K562 (cell line): ENCODE results near the gene JAG2.

ENCODE experiments used
- POLR3A ChIP-seq: IDR thresholded peaks from 2 replicates; pipeline ENCODE4 v1.6.1; 2011; ENCODE audit warnings: borderline replicate concordance, mild to moderate bottlenecking, moderate library complexity; ENCODE audit not compliant: insufficient read length, insufficient read depth; ENCODE audit errors: extremely low read depth
- SIN3A ChIP-seq, 2 experiments: fragments of 150-350 bp in 1 of 2; IDR thresholded peaks; 2 replicates each; pipeline ENCODE4 v1.6.1; 2011 to 2016; ENCODE audit warnings: borderline replicate concordance in 2 of 2, low read depth in 2 of 2, low read length in 2 of 2, mild to moderate bottlenecking in 2 of 2, moderate library complexity in 2 of 2; ENCODE audit not compliant: control insufficient read depth in 1 of 2
- ZNF445 ChIP-seq: fragments of 250-450 bp; sonication (Bioruptor Pico); IDR thresholded peaks from 2 replicates; pipeline ENCODE4 v1.4.0; 2020; ENCODE audit warnings: low read depth, mild to moderate bottlenecking, moderate library complexity
- ZNF76 ChIP-seq: fragments of 250-450 bp; sonication (Bioruptor Pico); IDR thresholded peaks from 2 replicates; pipeline ENCODE4 v1.4.0; 2020; ENCODE audit warnings: mild to moderate bottlenecking, moderate library complexity, borderline replicate concordance
- TF ChIP-seq, protein P1 (sequence below), 3 experiments: IDR thresholded peaks in 2 of 3; conservative IDR thresholded peaks in 1 of 3; 2 replicates each; pipeline ENCODE4 v1.5.1; 2011 to 2012; ENCODE audit warnings: low read length in 3 of 3, mild to moderate bottlenecking in 3 of 3, control low read depth in 2 of 3, improper control_type of control experiment in 1 of 3, inconsistent platforms in 1 of 3, low read depth in 1 of 3, mixed read lengths in 1 of 3, moderate library complexity in 1 of 3; ENCODE audit not compliant: insufficient read depth in 2 of 3
- TF ChIP-seq, protein P2 (sequence below): fragments of 450-650 bp; conservative IDR thresholded peaks from 2 replicates; pipeline ENCODE4 v1.6.1; 2016; ENCODE audit warnings: missing genetic modification characterization, low read depth, mild to moderate bottlenecking, control low read depth, missing compliant biosample characterization
- TF ChIP-seq, protein P3 (sequence below): sonication (generic); formaldehyde crosslinking; IDR thresholded peaks from 2 replicates; pipeline ENCODE4 v1.8.0; 2022; ENCODE audit warnings: missing genetic modification reagents, mild to moderate bottlenecking, borderline replicate concordance
- TF ChIP-seq, protein P4 (sequence below): fragments of 450-650 bp; IDR thresholded peaks from 2 replicates; pipeline ENCODE4 v1.6.1; 2014; ENCODE audit warnings: low read depth, mild to moderate bottlenecking, moderate library complexity, borderline replicate concordance

DNA sequence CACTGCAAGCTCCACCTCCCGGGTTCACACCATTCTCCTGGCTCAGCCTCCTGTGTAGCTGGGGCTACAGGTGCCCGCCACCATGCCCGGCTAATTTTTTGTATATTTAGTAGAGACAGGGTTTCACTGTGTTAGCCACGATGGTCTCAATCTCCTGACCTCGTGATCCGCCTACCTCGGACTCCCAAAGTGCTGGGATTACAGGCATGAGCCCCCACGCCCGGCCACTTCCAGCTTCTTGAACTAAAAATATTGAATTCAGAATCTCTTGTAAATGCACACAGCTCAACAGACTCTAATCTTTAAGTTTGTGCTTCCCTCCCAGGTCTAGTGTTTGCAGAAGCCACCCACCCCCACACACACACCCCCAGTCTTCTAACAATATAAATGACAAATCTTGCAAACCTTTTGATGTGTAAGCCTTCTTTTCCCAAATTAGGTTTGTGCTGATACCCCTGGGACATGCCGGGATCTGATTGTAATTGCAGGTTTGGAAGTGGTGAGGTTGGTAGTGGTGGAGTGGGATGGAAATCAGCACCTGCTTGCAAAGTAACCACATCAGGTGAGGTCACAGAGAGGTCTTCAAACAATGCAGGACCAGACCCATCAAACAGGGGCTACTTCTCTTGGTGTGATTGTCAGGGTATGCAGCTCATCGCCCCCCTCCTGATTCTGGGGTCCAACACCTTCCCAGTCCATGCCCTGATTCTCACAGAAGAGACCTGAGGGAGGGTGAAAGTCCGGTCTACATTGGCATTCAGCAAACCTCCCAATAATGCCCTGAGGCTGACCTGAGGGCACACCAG lies 51.9 kb downstream of the JAG2 start:
- TF ChIP-seq SIN3A (IDR thresholded peaks at IDR 0.05; ENCODE audit: borderline replicate concordance in 2 of 2, control insufficient read depth in 1 of 2, low read depth in 2 of 2, low read length in 2 of 2) (no peak), POLR3A (no peak), ZNF76 (no peak), ZNF445 (CRISPR knock-in tag) (no peak)
- TF ChIP-seq, protein P1, sequence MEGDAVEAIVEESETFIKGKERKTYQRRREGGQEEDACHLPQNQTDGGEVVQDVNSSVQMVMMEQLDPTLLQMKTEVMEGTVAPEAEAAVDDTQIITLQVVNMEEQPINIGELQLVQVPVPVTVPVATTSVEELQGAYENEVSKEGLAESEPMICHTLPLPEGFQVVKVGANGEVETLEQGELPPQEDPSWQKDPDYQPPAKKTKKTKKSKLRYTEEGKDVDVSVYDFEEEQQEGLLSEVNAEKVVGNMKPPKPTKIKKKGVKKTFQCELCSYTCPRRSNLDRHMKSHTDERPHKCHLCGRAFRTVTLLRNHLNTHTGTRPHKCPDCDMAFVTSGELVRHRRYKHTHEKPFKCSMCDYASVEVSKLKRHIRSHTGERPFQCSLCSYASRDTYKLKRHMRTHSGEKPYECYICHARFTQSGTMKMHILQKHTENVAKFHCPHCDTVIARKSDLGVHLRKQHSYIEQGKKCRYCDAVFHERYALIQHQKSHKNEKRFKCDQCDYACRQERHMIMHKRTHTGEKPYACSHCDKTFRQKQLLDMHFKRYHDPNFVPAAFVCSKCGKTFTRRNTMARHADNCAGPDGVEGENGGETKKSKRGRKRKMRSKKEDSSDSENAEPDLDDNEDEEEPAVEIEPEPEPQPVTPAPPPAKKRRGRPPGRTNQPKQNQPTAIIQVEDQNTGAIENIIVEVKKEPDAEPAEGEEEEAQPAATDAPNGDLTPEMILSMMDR (IDR thresholded peaks at IDR 0.05 in 2 of 3, conservative IDR thresholded peaks at IDR 0.05 in 1 of 3; ENCODE audit: insufficient read depth in 2 of 3, low read depth in 1 of 3, low read length in 3 of 3), result no peak
- TF ChIP-seq, protein P2, sequence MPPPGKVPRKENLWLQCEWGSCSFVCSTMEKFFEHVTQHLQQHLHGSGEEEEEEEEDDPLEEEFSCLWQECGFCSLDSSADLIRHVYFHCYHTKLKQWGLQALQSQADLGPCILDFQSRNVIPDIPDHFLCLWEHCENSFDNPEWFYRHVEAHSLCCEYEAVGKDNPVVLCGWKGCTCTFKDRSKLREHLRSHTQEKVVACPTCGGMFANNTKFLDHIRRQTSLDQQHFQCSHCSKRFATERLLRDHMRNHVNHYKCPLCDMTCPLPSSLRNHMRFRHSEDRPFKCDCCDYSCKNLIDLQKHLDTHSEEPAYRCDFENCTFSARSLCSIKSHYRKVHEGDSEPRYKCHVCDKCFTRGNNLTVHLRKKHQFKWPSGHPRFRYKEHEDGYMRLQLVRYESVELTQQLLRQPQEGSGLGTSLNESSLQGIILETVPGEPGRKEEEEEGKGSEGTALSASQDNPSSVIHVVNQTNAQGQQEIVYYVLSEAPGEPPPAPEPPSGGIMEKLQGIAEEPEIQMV (tag), result no peak
- TF ChIP-seq, protein P3, sequence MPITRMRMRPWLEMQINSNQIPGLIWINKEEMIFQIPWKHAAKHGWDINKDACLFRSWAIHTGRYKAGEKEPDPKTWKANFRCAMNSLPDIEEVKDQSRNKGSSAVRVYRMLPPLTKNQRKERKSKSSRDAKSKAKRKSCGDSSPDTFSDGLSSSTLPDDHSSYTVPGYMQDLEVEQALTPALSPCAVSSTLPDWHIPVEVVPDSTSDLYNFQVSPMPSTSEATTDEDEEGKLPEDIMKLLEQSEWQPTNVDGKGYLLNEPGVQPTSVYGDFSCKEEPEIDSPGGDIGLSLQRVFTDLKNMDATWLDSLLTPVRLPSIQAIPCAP (CRISPR knock-in tag), result no peak
- TF ChIP-seq, protein P4, sequence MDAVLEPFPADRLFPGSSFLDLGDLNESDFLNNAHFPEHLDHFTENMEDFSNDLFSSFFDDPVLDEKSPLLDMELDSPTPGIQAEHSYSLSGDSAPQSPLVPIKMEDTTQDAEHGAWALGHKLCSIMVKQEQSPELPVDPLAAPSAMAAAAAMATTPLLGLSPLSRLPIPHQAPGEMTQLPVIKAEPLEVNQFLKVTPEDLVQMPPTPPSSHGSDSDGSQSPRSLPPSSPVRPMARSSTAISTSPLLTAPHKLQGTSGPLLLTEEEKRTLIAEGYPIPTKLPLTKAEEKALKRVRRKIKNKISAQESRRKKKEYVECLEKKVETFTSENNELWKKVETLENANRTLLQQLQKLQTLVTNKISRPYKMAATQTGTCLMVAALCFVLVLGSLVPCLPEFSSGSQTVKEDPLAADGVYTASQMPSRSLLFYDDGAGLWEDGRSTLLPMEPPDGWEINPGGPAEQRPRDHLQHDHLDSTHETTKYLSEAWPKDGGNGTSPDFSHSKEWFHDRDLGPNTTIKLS, result no peak
